GM11168 (cell line): ENCODE data around the gene PRPF4.
"Not testable (repeated sequence)": the region's sequence is repeated elsewhere in the genome, so short reads cannot be mapped to it uniquely, and the experiment has no call there.

ENCODE experiments used
- in situ Hi-C: fragments of 300-500 bp; cut with MboI; formaldehyde crosslinking; loops from one replicate; pipeline ENCODE4 v1.12.0; 2022; ENCODE audit warnings: low sequenced_read_pairs; ENCODE audit not compliant: unreplicated experiment

The PRPF4 gene

DNA sequence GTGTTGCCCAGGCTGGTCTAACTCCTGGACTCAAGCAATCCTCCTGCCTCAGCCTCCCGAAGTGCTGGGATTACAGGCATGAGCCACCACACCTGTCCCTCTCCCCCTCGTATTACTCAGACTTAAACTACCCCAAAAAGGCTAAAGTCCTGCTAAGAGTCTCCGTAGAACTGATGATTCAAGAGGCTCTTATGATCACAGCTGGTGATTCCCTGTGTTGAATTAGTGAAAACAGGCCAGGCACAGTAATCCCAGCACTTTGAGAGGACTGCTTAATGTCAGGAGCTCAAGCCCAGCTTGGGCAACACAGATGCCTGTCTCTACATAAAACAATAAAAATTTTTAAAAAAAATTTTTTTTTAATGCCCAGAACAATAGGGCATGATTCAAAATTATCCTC lies 9.3 kb upstream of the PRPF4 start:
- in situ Hi-C loops, result no loop called here

DNA sequence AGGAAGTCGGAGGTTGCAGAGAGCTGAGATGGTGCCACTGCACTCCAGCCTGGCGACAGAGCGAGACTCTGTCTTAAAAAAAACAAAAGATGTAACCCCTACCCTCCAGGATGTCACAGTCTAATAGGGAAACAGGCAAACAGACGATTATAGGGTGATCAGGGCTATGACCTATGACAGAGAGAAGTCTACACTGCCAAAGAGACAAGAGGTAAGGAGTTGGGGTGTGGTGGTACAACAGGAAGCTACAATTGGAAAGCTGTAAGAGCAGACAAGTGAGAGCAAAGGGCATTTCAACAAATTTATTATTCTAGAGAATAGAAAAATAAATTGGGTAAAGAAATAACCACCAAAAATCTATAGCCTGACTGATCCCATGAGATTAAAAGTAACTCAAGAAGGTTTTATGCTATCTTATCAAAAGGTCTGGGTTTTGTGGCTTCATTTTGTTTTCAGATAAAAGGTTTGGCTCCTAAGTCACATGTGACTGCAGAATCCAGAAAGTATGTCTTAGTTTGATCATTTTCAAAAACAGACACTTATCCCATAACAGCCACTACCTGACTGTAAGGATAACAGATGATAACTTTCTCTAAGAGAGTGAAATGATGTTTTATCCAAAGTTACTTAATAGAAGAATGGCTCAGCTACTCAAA lies 7.4 kb upstream of the PRPF4 start:
- in situ Hi-C loops, result no loop called here

DNA sequence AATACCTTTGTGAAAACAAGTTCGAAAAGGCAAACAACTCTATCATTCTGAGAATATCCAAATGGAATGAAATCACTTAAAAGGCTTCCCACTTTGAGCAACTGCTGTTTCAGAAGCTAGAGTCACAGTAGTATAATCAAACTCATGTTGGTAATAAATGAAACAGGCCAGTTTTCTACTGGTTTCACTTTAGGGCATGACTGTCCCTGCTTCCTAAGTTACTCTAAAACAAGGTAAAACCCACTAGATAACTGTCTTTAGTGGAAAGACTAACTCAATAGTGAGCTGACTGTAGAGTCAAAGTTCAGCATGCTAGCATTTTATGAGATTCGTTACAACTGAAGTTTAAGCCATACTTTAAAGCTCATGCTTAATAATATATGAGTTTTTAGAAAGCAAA lies 6.1 kb upstream of the PRPF4 start:
- in situ Hi-C loops, result no loop called here

DNA sequence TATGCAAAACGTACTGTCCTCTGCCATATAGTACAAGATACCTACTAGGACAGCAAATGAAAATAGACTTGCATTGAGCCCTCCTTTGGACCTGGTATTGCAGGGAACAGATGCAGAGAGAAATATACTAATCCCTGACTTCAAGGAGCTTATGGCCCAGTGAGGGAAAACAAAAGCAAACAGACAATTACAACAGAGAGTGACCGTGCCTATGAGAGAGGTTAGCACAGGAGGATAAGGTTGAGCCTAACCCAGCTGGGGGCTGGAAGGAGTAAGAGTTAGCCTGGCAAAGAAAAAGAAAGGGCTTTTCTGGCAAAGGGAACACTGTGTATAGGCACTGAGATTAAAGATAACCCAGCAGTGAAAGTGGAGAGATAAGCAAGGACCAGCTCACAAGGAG lies 5.6 kb upstream of the PRPF4 start:
- in situ Hi-C loops, result no loop called here

DNA sequence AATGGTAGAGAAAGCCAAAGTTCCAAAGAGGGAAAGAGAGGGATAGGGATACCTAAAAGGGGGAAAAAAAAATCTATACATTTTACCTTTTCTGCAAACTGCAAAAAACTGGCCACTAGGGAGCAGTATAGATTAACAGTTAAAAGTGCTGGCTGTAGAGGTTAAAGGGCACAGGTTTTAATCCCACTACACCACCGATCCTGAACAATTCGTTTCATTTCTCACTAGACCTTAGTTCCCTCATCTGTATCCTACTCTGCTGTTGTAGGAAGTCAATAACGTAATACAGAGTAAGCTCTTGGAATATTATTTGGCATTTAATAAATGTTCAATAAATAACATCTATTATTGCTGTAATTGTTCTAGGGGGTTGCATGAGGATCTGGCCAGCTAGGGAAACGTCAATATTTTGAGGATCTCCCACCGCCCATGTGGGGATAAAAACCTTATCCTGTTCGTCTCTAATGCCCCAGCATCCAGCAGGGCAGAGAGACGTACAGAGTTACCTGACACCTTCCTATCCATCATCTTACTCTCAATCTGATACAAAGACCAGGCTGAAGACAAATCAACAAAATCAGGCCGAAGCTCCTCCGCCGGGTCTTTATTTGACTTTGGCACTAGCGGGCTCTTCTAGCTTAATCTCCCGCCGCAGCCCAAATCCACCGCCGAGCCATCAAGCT lies 843 bp upstream of the PRPF4 start:
- in situ Hi-C loops, result no loop called here

DNA sequence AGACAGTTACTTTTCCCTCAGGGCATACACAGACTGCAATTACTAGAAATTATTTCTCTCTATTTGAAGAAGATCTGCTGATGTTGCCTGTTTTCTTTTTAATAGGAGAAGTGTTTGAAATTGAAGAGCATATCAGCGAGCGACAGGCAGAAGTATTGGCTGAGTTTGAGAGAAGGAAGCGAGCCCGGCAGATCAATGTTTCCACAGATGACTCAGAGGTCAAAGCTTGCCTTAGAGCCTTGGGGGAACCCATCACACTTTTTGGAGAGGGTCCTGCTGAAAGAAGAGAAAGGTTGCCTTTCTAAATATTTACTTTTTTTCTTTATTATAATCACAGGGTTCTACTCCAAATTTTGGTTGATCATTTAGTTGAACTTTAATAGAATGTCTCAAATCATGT lies 3.4 kb downstream of the PRPF4 start:
- in situ Hi-C loops, result no loop called here

DNA sequence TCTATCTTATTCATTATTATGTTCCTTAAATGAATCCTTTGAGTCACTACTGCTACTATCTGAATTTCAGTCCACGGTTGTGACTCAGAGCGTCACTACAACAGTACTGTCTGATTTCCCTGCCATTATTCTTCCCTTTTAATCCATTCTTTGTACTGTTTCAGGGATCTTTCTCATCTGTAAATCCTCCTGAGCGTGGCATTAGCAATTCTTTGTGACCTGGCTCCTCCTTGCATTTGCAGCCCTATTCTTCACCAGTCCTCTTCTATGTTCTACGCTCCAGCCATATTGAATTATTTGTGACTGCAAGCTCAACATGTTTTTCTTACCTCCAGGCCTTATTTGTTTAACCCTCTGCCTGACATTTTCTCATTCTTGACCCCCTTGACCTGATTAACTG lies 5.9 kb downstream of the PRPF4 start:
- in situ Hi-C loops, result no loop called here

DNA sequence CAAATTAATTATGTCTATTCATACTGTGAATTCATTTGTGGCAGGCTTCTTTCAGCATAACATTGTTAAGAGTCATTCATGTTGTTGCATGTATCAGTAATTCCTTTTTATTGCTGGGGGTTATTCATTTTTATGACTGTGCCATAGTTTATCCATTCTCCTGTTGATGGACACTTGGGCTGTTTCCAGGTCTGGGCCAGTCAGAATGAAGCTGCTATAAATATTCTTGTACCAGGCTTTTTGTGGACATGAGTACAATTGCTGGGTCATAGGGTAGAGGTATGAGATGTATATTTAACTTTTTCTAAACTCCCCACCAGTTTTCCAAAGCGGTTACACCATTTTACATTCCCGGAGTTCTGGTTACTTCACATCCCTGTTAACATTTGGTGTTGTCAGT lies 13.6 kb downstream of the PRPF4 start:
- in situ Hi-C loops, result no loop called here

DNA sequence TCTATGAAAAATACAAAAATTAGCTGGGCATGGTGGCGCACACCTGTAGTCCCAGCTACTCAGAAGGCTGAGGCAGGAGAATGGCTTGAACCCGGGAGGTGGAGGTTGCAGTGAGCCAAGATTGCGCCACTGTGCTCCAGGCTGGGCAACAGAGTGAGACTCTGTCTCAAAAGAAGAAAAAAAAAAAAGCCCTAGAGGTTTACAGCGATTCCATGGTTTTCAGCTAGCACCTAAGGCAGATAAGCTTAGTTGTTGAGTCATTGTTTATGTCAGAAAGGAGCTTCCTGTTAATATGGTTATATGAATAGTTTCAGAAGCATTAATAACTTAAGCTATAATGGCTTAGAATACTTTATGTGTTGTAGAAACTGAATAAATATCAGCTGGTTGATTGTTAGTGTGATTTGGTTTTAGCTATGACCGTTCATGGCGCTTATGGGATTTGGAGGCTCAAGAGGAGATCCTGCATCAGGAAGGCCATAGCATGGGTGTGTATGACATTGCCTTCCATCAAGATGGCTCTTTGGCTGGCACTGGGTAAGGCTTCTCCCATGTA lies 14.7 kb downstream of the PRPF4 start:
- in situ Hi-C loops, result no loop called here

DNA sequence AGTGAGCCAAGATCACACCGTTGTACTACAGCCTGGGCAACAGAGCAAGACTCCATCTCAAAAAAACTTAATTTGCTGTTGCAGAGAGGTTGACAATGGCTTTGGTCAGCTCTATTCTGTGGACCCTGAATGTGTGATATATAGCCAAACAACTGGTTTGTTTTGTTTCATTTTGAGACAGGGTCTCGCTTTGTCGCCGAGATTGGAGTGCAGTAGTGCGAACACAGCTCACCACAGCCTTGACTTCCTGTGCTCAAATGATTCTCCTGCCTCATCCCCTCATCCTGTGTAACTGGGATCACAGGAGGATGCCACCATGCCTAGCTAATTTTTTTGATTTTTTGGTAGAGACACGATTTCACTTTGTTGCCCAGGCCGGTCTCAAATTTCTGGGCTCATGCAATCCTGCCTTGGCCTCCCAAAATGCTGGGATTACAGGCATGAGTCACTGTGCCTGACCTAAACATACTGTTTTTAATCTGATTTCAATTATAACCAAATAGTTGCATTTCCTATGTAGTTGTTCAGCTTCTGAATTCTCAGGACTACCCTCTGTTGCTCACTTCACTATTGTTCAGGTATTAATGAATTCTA lies 17.9 kb downstream of the PRPF4 start:
- in situ Hi-C loops, result no loop called here

DNA sequence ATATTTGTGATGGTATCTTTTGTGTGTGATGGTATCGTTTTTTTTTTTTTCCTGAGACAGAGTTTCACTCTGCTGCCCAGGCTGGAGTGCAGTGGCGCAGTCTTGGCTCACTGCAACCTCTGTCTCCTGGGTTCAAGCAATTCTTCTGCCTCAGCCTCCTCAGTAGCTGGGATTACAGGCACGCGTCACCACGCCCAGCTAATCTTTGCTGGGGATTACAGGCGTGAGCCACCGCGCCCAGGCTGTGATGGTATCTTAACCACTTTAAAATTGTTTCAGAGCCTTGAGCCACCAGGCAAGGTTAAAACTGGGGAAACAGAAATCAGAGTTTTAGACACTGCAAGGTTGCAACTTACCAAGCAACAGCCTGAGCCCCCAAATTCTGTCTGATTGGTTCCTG lies 20.8 kb downstream of the PRPF4 start:
- in situ Hi-C loops, result not testable (repeated sequence)

DNA sequence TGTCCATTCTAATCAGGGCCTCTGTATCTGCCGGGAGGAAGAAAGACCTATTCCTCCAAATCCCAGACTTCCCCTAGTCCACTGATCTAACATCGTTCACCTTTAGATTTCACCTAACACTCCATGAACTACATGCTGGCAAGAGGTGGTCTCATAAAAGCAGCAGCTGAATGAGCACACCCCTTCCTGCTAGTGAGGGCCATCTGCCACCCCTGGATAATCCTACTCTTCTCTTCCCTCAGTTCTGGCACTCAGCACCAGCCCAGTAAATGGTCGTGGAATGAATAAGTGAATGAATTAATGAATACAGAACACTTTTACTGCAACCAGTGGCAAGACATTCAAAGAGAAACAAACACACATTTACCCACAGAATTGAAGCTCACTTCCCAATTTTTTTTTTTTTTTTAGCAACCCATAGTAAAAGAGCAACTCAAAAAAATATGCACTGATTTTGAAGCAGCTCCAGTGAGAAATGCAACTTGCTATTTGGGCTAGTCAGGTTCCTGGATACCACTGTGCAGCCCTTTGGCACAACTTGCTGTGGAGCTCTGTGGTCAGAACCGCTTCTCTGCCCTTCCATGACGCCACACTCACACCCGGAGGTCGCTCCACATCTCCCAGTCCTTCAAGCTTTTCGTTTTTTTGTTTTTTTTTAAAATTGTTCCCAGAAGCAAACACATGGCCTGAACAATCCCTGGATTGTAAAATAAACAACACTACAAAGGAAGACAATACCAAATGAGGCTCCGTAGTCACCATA lies 21.5 kb downstream of the PRPF4 start:
- in situ Hi-C loops, result no loop called here

DNA sequence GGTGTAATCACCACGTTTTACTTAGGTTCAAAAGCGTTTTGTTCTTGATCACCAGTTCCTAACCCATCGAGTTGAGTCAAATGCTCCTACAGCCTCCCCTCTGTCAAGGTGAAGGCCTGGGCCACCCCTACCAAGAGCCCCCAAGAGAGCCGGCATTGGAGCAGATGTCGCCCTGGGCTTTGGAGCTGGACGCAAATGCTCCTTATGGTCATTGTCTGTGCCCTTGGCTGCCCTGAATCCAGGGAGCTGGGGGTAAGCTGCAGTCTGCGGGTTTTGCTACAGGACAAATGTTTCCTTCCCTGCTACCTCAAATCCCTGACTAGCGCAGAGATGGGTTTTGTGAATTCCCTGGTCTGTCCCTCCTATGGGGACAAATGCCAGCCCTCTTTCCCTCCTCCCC lies 22.9 kb downstream of the PRPF4 start:
- in situ Hi-C loops, result no loop called here

DNA sequence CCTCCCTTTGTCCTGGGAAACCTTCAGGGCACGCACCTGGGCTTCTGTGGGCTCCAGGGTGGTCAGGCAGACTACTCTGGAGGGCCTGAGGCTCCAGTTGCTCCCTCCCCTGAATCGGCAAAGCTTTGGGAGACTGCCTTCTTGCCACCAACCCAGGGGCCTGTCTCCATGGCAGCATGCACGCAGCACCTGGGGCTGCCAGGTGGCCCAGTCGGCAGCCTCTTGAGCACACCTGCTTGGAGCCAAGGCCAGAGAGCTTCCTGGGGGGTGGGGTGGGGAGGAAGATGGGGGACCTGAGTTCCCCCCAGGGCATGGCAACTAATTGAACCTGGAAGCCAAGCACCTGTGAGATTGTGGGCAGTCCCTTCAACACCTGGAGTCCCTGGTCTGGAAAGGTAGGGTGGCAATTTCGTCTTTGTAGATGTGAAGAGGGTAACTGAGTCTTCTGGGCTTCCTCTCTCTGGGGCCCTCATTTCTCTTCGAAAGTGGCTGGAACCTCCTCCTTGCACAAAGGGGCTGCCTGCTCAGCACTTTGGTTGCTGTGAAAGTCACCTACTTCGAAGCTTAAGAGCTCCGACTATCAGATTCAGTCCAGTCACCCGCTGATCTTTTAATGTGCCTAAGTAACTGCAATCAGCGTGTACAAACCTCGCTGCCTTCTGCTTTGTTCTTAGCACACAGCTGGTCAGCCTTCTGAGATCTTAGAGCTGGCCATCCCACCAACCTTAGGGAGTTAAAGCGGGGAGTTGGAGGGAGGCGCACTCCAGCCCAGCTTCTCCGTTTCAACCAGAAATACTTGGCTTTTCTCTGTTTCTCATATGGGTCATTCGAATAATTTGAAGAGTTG lies 23.7 kb downstream of the PRPF4 start:
- in situ Hi-C loops, result no loop called here

DNA sequence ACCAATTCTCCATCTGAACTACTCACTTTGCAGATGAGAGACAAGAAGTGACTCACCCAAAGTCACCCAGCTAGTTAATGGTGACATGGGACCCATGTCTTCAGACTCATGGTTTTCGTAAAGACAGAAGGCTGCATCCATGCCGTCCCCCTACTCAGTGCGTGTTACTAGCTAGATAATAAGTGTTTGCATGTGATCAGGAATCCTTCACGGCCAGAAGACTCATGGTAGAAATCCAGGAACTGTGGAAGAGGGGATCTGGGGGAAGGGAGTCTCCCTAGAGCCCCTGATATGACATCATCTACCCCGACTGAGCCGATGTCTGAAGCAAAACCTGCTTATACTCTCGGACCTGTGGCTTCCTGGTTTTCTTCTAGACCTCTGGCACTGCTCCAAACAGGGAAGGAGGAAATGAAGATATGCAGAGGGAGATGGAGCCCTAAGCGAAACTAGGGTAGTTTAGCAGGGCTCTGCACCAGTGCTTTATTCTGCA lies 24.4 kb downstream of the PRPF4 start:
- in situ Hi-C loops, result loop anchor here (25.0 kb wide), 1 partner anchor 362 kb away; no protein-coding TSS in a partner anchor

DNA sequence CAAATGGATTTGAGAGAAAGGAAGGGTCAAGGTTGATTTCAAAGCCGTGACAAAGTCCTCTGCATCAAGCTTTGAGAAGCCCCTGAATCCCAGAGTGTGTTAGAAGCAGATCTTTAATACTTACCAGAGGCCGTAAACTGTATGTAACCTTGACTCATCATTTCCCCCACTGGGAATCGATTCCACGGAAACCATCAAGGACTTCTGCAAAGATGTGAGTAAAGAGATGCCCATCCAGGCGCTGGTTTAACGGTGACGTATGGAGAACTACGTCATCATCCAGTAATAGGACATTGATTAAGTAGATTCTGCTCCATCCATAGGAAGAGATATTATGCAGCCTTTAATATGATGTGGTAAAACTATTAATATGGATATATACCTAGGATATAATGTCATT lies 26.1 kb downstream of the PRPF4 start:
- in situ Hi-C loops, result loop anchor here (25.0 kb wide), 1 partner anchor 361 kb away; no protein-coding TSS in a partner anchor

DNA sequence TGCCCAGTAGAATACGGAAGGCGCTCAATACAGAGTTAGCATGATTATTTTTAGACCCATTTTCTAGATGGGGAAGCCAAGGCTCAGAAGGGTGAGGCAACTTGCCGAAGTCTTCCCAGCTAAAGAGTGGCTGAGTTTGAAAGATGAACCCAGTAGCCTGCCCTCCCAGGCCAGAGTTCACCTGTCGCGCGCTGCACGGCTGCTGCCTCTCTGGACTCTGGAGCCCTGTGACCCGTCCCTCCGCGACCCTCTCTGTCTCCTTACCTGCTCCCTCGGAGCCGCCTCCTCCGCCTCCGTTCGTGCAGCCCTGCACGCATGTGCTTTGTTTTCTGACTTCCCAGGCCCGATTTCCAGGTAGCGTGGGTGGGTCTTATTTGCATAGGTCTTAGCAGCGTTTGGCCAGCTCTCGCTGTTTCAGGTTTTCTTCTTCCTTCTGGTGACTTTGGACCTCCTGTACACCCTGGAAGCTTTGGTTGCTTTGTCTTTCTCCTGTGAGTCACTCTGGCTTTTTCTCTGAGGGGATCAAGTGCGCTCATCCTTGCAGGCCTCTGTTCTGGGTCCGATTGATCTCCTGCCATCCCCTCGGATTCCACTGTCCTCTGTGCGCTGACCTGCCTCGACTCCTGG lies 27.4 kb downstream of the PRPF4 start, which contains the start of gene RNF183:
TSS of gene RNF183 (minus strand) at position 585 of the 627 bp plus-strand sequence. CDS start 5,192 bp downstream, outside the sequence.
- in situ Hi-C loops, result loop anchor here (25.0 kb wide), 1 partner anchor 359 kb away; no protein-coding TSS in a partner anchor

DNA sequence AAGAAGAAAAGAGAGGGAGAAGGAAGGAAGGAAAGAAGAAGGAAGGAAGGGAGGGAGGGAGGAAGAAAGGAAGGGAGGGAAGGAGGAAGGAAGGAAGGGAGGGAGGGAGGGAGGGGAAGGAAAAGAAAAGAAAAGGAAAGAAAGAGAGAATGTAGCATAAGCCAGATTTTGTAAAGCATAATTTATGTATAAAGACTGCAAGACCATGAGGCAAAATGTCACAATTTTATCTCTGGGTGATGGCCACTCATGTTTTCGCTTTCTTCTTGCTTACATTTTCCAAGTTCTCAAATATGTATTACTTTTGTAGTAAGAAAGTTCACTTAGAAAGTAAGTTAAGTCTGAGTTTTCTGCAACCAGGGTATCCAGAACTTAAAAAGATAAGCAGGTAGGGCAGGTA lies 31.1 kb downstream of the PRPF4 start:
- in situ Hi-C loops, result loop anchor here (25.0 kb wide), 1 partner anchor 356 kb away; no protein-coding TSS in a partner anchor
